Metanephros (tissue), 1 donor: ENCODE measurements around the gene RBM38. TPM values are rescaled to one million over a fixed set of nuclear protein-coding genes. Genes with fewer than 3 reads are reported as not detected.

ENCODE experiments used
- total RNA-seq: library from RNA; depleted of rRNA; stranded (reverse); fragments of >200 nt; gene quantifications from one replicate; pipeline ENCODE4 v1.2.3, GENCODE V29; 2014

The RBM38 gene
- 73.6 TPM for total RNA-seq

DNA sequence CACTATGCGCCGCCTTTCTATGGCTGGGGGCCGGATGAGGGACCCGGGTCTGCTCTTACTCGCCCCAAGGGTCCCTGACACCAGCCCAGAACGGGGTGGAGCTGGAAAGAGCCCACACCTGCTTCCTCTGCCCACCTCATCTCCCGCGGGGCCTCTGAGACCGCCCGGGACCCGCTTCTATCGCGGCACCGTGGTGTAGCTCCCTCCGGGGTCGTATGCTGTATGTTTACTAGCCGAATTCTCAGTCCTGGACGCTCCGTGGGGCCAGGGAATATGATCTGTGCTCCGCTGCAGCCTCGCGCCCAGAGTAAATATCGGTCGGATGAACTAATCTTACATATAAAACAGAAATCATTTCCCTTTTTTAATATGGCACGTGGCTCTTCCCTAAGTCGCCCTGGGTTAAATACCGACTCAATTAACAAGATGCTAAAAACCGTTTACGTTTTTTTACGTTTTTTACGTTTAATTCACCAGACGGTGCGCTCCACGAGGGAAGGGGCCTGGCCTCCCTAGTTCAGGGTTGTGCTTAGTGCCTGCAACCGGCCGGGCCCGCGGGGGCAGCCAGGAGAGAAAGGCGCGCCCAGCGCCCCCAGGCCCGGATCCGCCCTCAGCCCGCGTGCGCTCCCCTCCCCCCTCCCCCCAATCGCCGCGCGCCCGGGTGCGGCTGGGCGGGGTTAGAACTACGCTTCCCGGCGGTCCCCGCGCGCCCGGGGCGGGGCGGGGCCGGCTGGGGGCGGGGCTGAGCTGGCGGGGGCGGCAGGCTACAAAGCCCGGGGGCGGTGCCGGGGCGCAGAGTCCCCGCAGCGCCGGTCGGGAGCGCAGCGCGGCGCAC, at the start of gene RBM38:
TSS of gene RBM38 (plus strand) at position 793 of the 835 bp plus-strand sequence. CDS start 186 bp downstream, outside the sequence.

DNA sequence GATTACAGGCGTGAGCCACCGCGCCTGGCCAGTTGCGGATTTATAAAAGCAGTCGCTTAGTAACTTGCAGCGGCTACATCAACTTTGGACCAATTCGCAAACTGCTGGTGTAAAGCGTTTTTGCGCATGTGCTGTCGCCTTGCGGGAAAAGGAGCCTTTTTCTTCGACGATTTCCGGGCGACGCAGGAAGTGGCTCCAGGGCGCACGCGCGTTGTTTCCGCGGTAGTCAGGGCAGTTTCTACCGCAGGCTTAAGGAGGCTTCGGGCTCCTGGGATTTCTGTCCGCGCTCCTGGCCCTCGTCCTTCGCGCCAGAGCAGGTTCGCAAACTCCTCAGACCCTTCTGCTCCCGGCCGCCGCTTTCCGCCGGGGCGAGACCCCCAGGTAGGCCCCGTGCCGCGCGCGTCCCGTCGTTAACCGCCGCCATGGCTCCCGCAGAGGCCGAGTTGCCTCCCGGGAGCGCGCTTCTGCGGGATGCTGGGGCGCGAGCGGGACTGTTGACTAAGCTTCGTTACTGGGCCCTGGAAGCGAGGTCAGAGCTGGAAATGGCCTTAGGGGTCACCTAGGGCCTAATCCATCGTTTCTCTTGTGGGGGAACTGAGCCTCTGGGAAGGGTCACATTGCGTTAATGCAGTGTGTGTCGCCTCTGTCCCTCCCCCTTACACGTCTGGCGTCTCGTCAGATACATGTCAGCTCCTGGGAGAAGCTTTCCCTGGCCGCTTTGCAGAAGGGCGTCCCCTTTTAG, 40.0 kb upstream of the RBM38 start, which contains the start of gene RAE1:
TSS of gene RAE1 (plus strand) at position 214 of the 742 bp plus-strand sequence. CDS start 2,784 bp downstream, outside the sequence.

Other genes starting within 250 kb of the RBM38 start
- 62.6 TPM for gene BMP7, start 124.8 kb upstream of the RBM38 start, total RNA-seq
- gene SPO11, start 61.6 kb upstream of the RBM38 start, total RNA-seq: not detected
- 37.9 TPM for gene RAE1, start 40.1 kb upstream of the RBM38 start, total RNA-seq
- gene CTCFL, start 133.7 kb downstream of the RBM38 start, total RNA-seq: 0.88 TPM
- 105 TPM for gene PCK1, start 169.7 kb downstream of the RBM38 start, total RNA-seq
- 0.23 TPM for gene ZBP1, start 229.0 kb downstream of the RBM38 start, total RNA-seq